Measurements from ENCODE around the gene SLC16A13.
A peak's percentile ranks its signal among the peaks of the same experiment; 100 is the strongest.

SLC16A13 gene

GRCh38 chr17:7014995-7015958 is 20.5 kb upstream of the SLC16A13 start:
- no peak overlapping the region for H2AK5ac ChIP-seq (ENCODE audit: low read length)
- DNase-seq, result peak; percentile 42
- H3K56ac ChIP-seq (ENCODE audit: low read length), result peak overlapping the region; percentile 96
- no peaks in the 10 kb centered on the region for H3K27me3 ChIP-seq (ENCODE audit: insufficient read depth, low read length, poor library complexity)
- H3K4me3 ChIP-seq (ENCODE audit: low read length), result peak overlapping the region; percentile 82
- H3K27ac ChIP-seq (ENCODE audit: low read depth, low read length), result peak overlapping the region; percentile 7
- no CpG with 5 or more reads among the region's 56 CpGs for WGBS (ENCODE audit: extremely low coverage, insufficient coverage, low lambda C conversion rate)
- H3K23ac ChIP-seq (ENCODE audit: low read length), result peak overlapping the region; percentile 91
- H3K4me1 ChIP-seq (ENCODE audit: control insufficient read depth, low read depth, low read length), result peaks cover 8% of the 10 kb centered on the region
- H3K36me3 ChIP-seq (ENCODE audit: control insufficient read depth, insufficient read depth, low read length), result no peaks in the 10 kb centered on the region
- peaks cover 23% of the 10 kb centered on the region for H3K79me2 ChIP-seq (ENCODE audit: control insufficient read depth, insufficient read depth, low read length)
- H3K4me2 ChIP-seq (ENCODE audit: low read length), result peak overlapping the region; percentile 85
- peak overlapping the region; percentile 55 for H3K18ac ChIP-seq (ENCODE audit: low read length)
- no peak overlapping the region for H2BK15ac ChIP-seq (replicated peaks; ENCODE audit: low read depth)
- H4K5ac ChIP-seq (ENCODE audit: low read length), result no peak overlapping the region
- H4K8ac ChIP-seq (ENCODE audit: low read depth, low read length), result no peak overlapping the region
- no peak overlapping the region for H2BK5ac ChIP-seq (ENCODE audit: low read length)
- no peak overlapping the region for H2BK120ac ChIP-seq (ENCODE audit: low read depth, low read length)
- peaks cover 20% of the 10 kb centered on the region for H3K79me1 ChIP-seq (ENCODE audit: low read length)
- H3K9ac ChIP-seq (ENCODE audit: low read length), result peak overlapping the region; percentile 93
- H3K4ac ChIP-seq (ENCODE audit: low read depth, low read length), result peak overlapping the region; percentile 66

- H3K79me2 ChIP-seq (ENCODE audit: control insufficient read depth, insufficient read depth, low read length), result peaks cover 15% of the 10 kb centered on the region
- no peak overlapping the region for H2BK120ac ChIP-seq (ENCODE audit: low read depth, low read length)
- H4K5ac ChIP-seq (ENCODE audit: low read length), result no peak overlapping the region
- DNase-seq, result no peak
- H3K36me3 ChIP-seq (ENCODE audit: control insufficient read depth, insufficient read depth, low read length), result no peaks in the 10 kb centered on the region
- H3K9ac ChIP-seq (ENCODE audit: low read length), result no peak overlapping the region
- H3K18ac ChIP-seq (ENCODE audit: low read length), result no peak overlapping the region
- H2BK15ac ChIP-seq (replicated peaks; ENCODE audit: low read depth), result no peak overlapping the region
- no peak overlapping the region for H3K23ac ChIP-seq (ENCODE audit: low read length)
- H3K56ac ChIP-seq (ENCODE audit: low read length), result no peak overlapping the region
- H3K27ac ChIP-seq (ENCODE audit: low read depth, low read length), result no peak overlapping the region
- peaks cover 9% of the 10 kb centered on the region for H3K4me1 ChIP-seq (ENCODE audit: control insufficient read depth, low read depth, low read length)
- no peak overlapping the region for H2AK5ac ChIP-seq (ENCODE audit: low read length)
- no peak overlapping the region for H2BK5ac ChIP-seq (ENCODE audit: low read length)
- H3K4me3 ChIP-seq (ENCODE audit: low read length), result no peak overlapping the region
- WGBS (ENCODE audit: extremely low coverage, insufficient coverage, low lambda C conversion rate), result no CpG with 5 or more reads among the region's 3 CpGs
- H4K8ac ChIP-seq (ENCODE audit: low read depth, low read length), result no peak overlapping the region
- peaks cover 11% of the 10 kb centered on the region for H3K79me1 ChIP-seq (ENCODE audit: low read length)
- no peak overlapping the region for H3K4me2 ChIP-seq (ENCODE audit: low read length)
- H3K4ac ChIP-seq (ENCODE audit: low read depth, low read length), result no peak overlapping the region
- H3K27me3 ChIP-seq (ENCODE audit: insufficient read depth, low read length, poor library complexity), result no peaks in the 10 kb centered on the region
Observed at GRCh38 chr17:7016418-7016817, 19.4 kb upstream of the SLC16A13 start.

GRCh38 chr17:7016886-7017826 is 18.7 kb upstream of the SLC16A13 start:
- Histone ChIP-seq H3K23ac (ENCODE audit: low read length) (no peak overlapping the region), H3K4me1 (ENCODE audit: control insufficient read depth, low read depth, low read length) (peaks cover 11% of the 10 kb centered on the region), H2BK15ac (replicated peaks; ENCODE audit: low read depth) (no peak overlapping the region), H2BK120ac (ENCODE audit: low read depth, low read length) (no peak overlapping the region), H3K4ac (ENCODE audit: low read depth, low read length) (no peak overlapping the region), H4K8ac (ENCODE audit: low read depth, low read length) (no peak overlapping the region), H3K4me2 (ENCODE audit: low read length) (no peak overlapping the region), H3K27ac (ENCODE audit: low read depth, low read length) (no peak overlapping the region), H3K4me3 (ENCODE audit: low read length) (no peak overlapping the region), H3K36me3 (ENCODE audit: control insufficient read depth, insufficient read depth, low read length) (no peaks in the 10 kb centered on the region), H3K27me3 (ENCODE audit: insufficient read depth, low read length, poor library complexity) (no peaks in the 10 kb centered on the region), H3K79me2 (ENCODE audit: control insufficient read depth, insufficient read depth, low read length) (peaks cover 9% of the 10 kb centered on the region), H3K9ac (ENCODE audit: low read length) (no peak overlapping the region), H3K18ac (ENCODE audit: low read length) (no peak overlapping the region), H3K79me1 (ENCODE audit: low read length) (peaks cover 9% of the 10 kb centered on the region), H2BK5ac (ENCODE audit: low read length) (no peak overlapping the region), H4K5ac (ENCODE audit: low read length) (no peak overlapping the region), H3K56ac (ENCODE audit: low read length) (no peak overlapping the region), H2AK5ac (ENCODE audit: low read length) (no peak overlapping the region)
- no CpG with 5 or more reads among the region's 20 CpGs for WGBS (ENCODE audit: extremely low coverage, insufficient coverage, low lambda C conversion rate)
- DNase-seq, result no peak

DNA sequence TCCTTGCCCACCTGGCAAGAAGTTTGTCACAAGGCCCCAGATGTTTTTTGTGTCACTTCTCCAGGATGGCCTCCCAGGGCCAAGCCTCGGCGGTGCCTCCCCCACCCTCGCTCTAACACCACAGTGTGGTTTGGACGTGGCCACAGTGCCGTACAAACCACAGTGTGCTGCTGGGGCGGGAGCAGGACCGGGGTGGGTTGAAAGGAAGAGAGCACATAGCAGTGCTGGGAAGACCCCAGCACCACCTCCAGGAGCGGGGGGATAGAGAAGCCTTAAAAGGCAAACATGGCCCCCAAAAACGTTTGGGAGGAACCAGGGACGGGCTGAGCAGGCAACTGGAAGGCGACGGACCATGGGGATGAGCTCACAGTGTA is 18.0 kb upstream of the SLC16A13 start:
- H3K4me2 ChIP-seq (ENCODE audit: low read length), result no peak overlapping the region
- H3K36me3 ChIP-seq (ENCODE audit: control insufficient read depth, insufficient read depth, low read length), result no peaks in the 10 kb centered on the region
- H3K27me3 ChIP-seq (ENCODE audit: insufficient read depth, low read length, poor library complexity), result no peaks in the 10 kb centered on the region
- H3K18ac ChIP-seq (ENCODE audit: low read length), result no peak overlapping the region
- no peak overlapping the region for H3K56ac ChIP-seq (ENCODE audit: low read length)
- H4K5ac ChIP-seq (ENCODE audit: low read length), result no peak overlapping the region
- no peak overlapping the region for H2AK5ac ChIP-seq (ENCODE audit: low read length)
- H3K27ac ChIP-seq (ENCODE audit: low read depth, low read length), result no peak overlapping the region
- no peak overlapping the region for H2BK15ac ChIP-seq (replicated peaks; ENCODE audit: low read depth)
- H3K79me2 ChIP-seq (ENCODE audit: control insufficient read depth, insufficient read depth, low read length), result peaks cover 7% of the 10 kb centered on the region
- no peak overlapping the region for H3K9ac ChIP-seq (ENCODE audit: low read length)
- H4K8ac ChIP-seq (ENCODE audit: low read depth, low read length), result no peak overlapping the region
- peaks cover 7% of the 10 kb centered on the region for H3K79me1 ChIP-seq (ENCODE audit: low read length)
- no peak for DNase-seq
- H3K4me1 ChIP-seq (ENCODE audit: control insufficient read depth, low read depth, low read length), result peaks cover 11% of the 10 kb centered on the region
- H2BK120ac ChIP-seq (ENCODE audit: low read depth, low read length), result no peak overlapping the region
- no peak overlapping the region for H3K4ac ChIP-seq (ENCODE audit: low read depth, low read length)
- H3K4me3 ChIP-seq (ENCODE audit: low read length), result no peak overlapping the region
- no peak overlapping the region for H2BK5ac ChIP-seq (ENCODE audit: low read length)
- H3K23ac ChIP-seq (ENCODE audit: low read length), result no peak overlapping the region
- WGBS (ENCODE audit: extremely low coverage, insufficient coverage, low lambda C conversion rate), result no CpG with 5 or more reads among the region's 12 CpGs

GRCh38 chr17:7018331-7018964 is 17.4 kb upstream of the SLC16A13 start:
- Histone ChIP-seq H3K79me2 (ENCODE audit: control insufficient read depth, insufficient read depth, low read length) (peaks cover 1% of the 10 kb centered on the region), H3K9ac (ENCODE audit: low read length) (no peak overlapping the region), H3K23ac (ENCODE audit: low read length) (no peak overlapping the region), H2AK5ac (ENCODE audit: low read length) (no peak overlapping the region), H3K4me1 (ENCODE audit: control insufficient read depth, low read depth, low read length) (peaks cover 11% of the 10 kb centered on the region), H3K79me1 (ENCODE audit: low read length) (peaks cover 3% of the 10 kb centered on the region), H3K4me2 (ENCODE audit: low read length) (no peak overlapping the region), H2BK15ac (replicated peaks; ENCODE audit: low read depth) (no peak overlapping the region), H4K5ac (ENCODE audit: low read length) (no peak overlapping the region), H2BK5ac (ENCODE audit: low read length) (no peak overlapping the region), H3K18ac (ENCODE audit: low read length) (no peak overlapping the region), H3K56ac (ENCODE audit: low read length) (peak overlapping the region; percentile 51), H4K8ac (ENCODE audit: low read depth, low read length) (no peak overlapping the region), H3K4ac (ENCODE audit: low read depth, low read length) (no peak overlapping the region), H3K4me3 (ENCODE audit: low read length) (no peak overlapping the region), H3K27me3 (ENCODE audit: insufficient read depth, low read length, poor library complexity) (no peaks in the 10 kb centered on the region), H3K36me3 (ENCODE audit: control insufficient read depth, insufficient read depth, low read length) (no peaks in the 10 kb centered on the region), H3K27ac (ENCODE audit: low read depth, low read length) (no peak overlapping the region), H2BK120ac (ENCODE audit: low read depth, low read length) (no peak overlapping the region)
- no peak for DNase-seq
- 100% methylated on average over 2 of the region's 10 CpGs for WGBS (ENCODE audit: extremely low coverage, insufficient coverage, low lambda C conversion rate)

Measured in mesendoderm (in vitro differentiated cells).